HL-60 (cell line): Measurements from ENCODE around the gene WDR64.

Experiments used
- DNase-seq, 2 experiments: peaks; one replicate each; pipeline ENCODE4 v3.0.0-alpha.2; 2010 to 2020; ENCODE audit warnings: low read depth in 1 of 2, low spot score in 1 of 2
- H3K27ac ChIP-seq: fragments of 250-450 bp; sonication (Bioruptor Pico); replicated peaks from 2 replicates; pipeline ENCODE4 v1.5.1; 2020; ENCODE audit warnings: mild to moderate bottlenecking, moderate library complexity
- H3K27me3 ChIP-seq: fragments of 250-450 bp; sonication (Bioruptor Pico); 2 replicates; pipeline ENCODE4 v1.5.1; 2021; ENCODE audit warnings: mild to moderate bottlenecking, moderate library complexity; ENCODE audit not compliant: insufficient read depth, poor library complexity, severe bottlenecking
- H3K4me3 ChIP-seq: replicated peaks from 2 replicates; pipeline ENCODE4 v1.5.1; 2011; ENCODE audit warnings: mild to moderate bottlenecking, control low read depth, low read length; ENCODE audit not compliant: insufficient read depth
- GABPA ChIP-seq: IDR thresholded peaks from 2 replicates; pipeline ENCODE4 v1.6.1; 2012; ENCODE audit warnings: low read depth
- POLR2AphosphoS5 ChIP-seq: IDR thresholded peaks from 2 replicates; pipeline ENCODE4 v1.6.1; 2012; ENCODE audit warnings: low read depth
- REST ChIP-seq: IDR thresholded peaks from 2 replicates; pipeline ENCODE4 v1.6.1; 2012; ENCODE audit warnings: low read depth; ENCODE audit not compliant: insufficient replicate concordance
- SPI1 ChIP-seq: IDR thresholded peaks from 2 replicates; pipeline ENCODE4 v1.6.1; 2012; ENCODE audit warnings: low read depth, mild to moderate bottlenecking, borderline replicate concordance
- TF ChIP-seq, protein P1 (sequence below): IDR thresholded peaks from one replicate; pipeline ENCODE4 v1.5.1; 2011; ENCODE audit warnings: low read length, control low read depth, inconsistent platforms; ENCODE audit not compliant: insufficient read depth

WDR64 gene

GRCh38 chr1:241614572-241614971 lies 37.5 kb upstream of the WDR64 start:
- Histone ChIP-seq H3K27me3 (no peaks in the 10 kb centered on the region), H3K27ac (no peak overlapping the region), H3K4me3 (no peak overlapping the region)
- no peak for TF ChIP-seq REST
- no peak for TF ChIP-seq GABPA
- TF ChIP-seq POLR2AphosphoS5, result no peak
- TF ChIP-seq, protein P1, sequence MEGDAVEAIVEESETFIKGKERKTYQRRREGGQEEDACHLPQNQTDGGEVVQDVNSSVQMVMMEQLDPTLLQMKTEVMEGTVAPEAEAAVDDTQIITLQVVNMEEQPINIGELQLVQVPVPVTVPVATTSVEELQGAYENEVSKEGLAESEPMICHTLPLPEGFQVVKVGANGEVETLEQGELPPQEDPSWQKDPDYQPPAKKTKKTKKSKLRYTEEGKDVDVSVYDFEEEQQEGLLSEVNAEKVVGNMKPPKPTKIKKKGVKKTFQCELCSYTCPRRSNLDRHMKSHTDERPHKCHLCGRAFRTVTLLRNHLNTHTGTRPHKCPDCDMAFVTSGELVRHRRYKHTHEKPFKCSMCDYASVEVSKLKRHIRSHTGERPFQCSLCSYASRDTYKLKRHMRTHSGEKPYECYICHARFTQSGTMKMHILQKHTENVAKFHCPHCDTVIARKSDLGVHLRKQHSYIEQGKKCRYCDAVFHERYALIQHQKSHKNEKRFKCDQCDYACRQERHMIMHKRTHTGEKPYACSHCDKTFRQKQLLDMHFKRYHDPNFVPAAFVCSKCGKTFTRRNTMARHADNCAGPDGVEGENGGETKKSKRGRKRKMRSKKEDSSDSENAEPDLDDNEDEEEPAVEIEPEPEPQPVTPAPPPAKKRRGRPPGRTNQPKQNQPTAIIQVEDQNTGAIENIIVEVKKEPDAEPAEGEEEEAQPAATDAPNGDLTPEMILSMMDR, result no peak
- TF ChIP-seq SPI1, result no peak
- DNase-seq, result no peak

DNA sequence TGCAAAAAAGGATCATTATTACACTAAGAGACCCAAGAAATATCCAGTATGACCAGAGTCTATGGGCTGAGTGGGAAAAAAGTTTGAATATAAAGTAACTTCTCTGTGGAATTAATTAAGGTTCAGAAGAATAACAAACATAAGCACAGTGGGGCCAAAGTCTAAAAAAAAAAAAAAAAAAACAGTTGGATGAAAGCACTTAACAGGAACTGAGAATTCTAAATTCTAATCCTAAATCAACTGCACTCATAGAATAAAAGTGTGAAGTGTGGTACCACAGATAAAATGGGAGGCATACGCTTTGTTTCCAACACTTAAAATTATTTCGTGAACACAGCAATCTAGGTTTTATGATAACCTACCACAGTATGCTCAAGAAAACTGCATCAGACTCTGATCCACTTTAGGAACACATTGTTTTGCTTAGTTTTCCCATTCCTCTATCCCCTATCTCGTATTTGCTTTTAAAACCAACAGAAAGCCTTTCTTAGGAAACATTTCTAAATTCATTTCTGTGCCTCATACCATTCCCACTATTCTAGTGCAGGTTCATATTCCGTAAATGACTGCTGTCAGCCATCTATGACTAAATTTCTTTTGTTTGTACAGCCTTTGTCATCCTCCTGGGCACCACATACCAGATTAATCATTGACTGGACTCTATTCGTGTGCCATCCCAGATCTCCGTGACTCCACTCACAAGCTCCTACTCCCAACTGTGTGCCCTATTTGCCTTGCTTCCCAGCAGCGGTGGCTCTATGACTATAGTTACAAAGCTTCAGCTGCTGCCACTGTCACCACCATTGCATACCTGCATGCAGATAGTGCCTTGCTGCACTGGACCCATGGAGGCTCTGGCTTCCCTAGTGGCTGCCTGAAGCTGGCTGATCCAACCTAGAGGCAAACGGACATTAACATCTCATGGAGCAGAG lies 36.8 kb upstream of the WDR64 start:
- DNase-seq, result no peak
- Histone ChIP-seq H3K27ac (no peak overlapping the region), H3K4me3 (no peak overlapping the region), H3K27me3 (no peaks in the 10 kb centered on the region)
- TF ChIP-seq, protein P1, result no peak
- TF ChIP-seq POLR2AphosphoS5 (no peak), GABPA (no peak), SPI1 (no peak), REST (no peak)

GRCh38 chr1:241617426-241617825 lies 34.7 kb upstream of the WDR64 start:
- TF ChIP-seq REST, result no peak
- TF ChIP-seq, protein P1, result no peak
- TF ChIP-seq SPI1, result no peak
- TF ChIP-seq GABPA, result no peak
- TF ChIP-seq POLR2AphosphoS5, result no peak
- no peak for DNase-seq
- Histone ChIP-seq H3K27ac (no peak overlapping the region), H3K27me3 (no peaks in the 10 kb centered on the region), H3K4me3 (no peak overlapping the region)
